ENCODE results near the gene SMIM13. TPM values are rescaled to one million over a fixed set of nuclear protein-coding genes. Genes with fewer than 3 reads are reported as not detected.

The SMIM13 gene
- total RNA-seq, 2 experiments from 2014 or later: 13.9 to 19.0 TPM

DNA sequence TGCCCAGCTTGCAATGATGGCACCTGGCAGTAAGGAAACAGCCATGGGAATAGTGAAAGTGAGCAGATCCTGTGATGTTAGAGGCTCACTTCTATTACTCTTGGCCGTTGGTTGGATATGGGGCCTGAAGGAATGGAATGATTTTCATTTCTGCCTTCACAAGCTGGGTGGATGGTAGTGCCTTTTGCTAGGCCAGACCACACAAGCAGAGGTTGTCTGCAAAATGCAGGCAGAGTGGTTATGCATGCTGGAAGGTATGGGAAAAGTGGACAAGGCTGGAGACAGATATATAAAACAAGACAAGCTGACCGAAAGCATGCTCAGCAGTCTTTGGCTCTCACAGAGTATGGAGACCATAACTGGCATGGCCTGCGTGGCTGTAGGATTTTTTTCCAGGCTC, 68.6 kb downstream of the SMIM13 start:
- H3K9me2 ChIP-seq (ENCODE audit: insufficient read depth, low read length): no peaks in the 10 kb centered on the region
- H3K27ac ChIP-seq (ENCODE audit: low read depth, low read length, poor library complexity, severe bottlenecking): no peak overlapping the region
- TF ChIP-seq, protein P1, sequence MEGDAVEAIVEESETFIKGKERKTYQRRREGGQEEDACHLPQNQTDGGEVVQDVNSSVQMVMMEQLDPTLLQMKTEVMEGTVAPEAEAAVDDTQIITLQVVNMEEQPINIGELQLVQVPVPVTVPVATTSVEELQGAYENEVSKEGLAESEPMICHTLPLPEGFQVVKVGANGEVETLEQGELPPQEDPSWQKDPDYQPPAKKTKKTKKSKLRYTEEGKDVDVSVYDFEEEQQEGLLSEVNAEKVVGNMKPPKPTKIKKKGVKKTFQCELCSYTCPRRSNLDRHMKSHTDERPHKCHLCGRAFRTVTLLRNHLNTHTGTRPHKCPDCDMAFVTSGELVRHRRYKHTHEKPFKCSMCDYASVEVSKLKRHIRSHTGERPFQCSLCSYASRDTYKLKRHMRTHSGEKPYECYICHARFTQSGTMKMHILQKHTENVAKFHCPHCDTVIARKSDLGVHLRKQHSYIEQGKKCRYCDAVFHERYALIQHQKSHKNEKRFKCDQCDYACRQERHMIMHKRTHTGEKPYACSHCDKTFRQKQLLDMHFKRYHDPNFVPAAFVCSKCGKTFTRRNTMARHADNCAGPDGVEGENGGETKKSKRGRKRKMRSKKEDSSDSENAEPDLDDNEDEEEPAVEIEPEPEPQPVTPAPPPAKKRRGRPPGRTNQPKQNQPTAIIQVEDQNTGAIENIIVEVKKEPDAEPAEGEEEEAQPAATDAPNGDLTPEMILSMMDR (conservative IDR thresholded peaks at IDR 0.05; ENCODE audit: low read length): no peak
- TF ChIP-seq EZH2phosphoT487 (IDR thresholded peaks at IDR 0.05; ENCODE audit: borderline replicate concordance, low read depth, low read length): no peak
- H2AFZ ChIP-seq (ENCODE audit: low read length): no peak overlapping the region
- ChIA-PET POLR2A (interaction anchor here (0.6 kb wide), 1 partner anchor 754 kb away, joined by 4 read pairs; no protein-coding TSS in a partner anchor), CTCF (ENCODE audit: unreplicated experiment) (no interaction called here)
- no TSS peak for BruUV-seq (replicated peaks)
- H3K9me3 ChIP-seq (ENCODE audit: low read length): no peaks in the 10 kb centered on the region
- no peak overlapping the region for H3K4me3 ChIP-seq (ENCODE audit: low read depth, low read length, poor library complexity, severe bottlenecking)
- intact Hi-C loops (cut with micrococcal nuclease; ENCODE audit: unreplicated experiment): no loop called here
- H3K79me2 ChIP-seq (ENCODE audit: insufficient read depth, low read depth, low read length): no peaks in the 10 kb centered on the region
- H3K4me2 ChIP-seq (ENCODE audit: low read length): no peak overlapping the region
- H3K36me3 ChIP-seq (ENCODE audit: insufficient read depth, low read length): no peaks in the 10 kb centered on the region
- no peaks in the 10 kb centered on the region for H4K20me1 ChIP-seq (ENCODE audit: insufficient read depth, low read length)
- no peaks in the 10 kb centered on the region for H3K4me1 ChIP-seq (ENCODE audit: insufficient read depth, low read length, poor library complexity, severe bottlenecking)
- no peak for DNase-seq (ENCODE audit: low spot score)

DNA sequence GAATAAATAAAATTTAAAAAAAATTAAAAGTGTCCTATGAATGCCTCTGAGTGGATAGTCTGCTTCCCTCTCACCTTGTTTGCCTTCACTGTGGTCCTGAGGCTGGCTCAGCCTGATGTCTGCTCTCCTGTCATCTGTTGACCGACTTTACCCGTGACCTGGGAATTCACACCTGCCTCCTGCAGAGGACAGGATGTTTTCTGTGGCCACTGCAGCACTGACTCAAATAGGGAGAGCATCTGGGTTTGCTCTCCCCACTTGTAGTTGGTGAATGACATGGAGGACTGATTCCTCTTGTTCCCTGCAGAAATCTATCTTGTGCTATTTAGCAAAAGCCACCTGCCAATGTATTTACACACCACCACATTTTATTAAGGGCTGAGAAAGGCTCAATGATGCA, 70.3 kb downstream of the SMIM13 start:
- H3K79me2 ChIP-seq (ENCODE audit: insufficient read depth, low read depth, low read length): no peaks in the 10 kb centered on the region
- H3K9me3 ChIP-seq (ENCODE audit: low read length): no peaks in the 10 kb centered on the region
- H3K9me2 ChIP-seq (ENCODE audit: insufficient read depth, low read length): no peaks in the 10 kb centered on the region
- H3K4me2 ChIP-seq (ENCODE audit: low read length): no peak overlapping the region
- no peaks in the 10 kb centered on the region for H3K4me1 ChIP-seq (ENCODE audit: insufficient read depth, low read length, poor library complexity, severe bottlenecking)
- no TSS peak for BruUV-seq (replicated peaks)
- TF ChIP-seq, protein P1 (conservative IDR thresholded peaks at IDR 0.05; ENCODE audit: low read length): no peak
- TF ChIP-seq EZH2phosphoT487 (IDR thresholded peaks at IDR 0.05; ENCODE audit: borderline replicate concordance, low read depth, low read length): no peak
- POLR2A ChIA-PET: no interaction called here
- H3K36me3 ChIP-seq (ENCODE audit: insufficient read depth, low read length): no peaks in the 10 kb centered on the region
- no peak for DNase-seq (ENCODE audit: low spot score)
- intact Hi-C loops (cut with micrococcal nuclease; ENCODE audit: unreplicated experiment): no loop called here
- CTCF ChIA-PET (ENCODE audit: unreplicated experiment): no interaction called here
- no peak overlapping the region for H2AFZ ChIP-seq (ENCODE audit: low read length)
- no peaks in the 10 kb centered on the region for H4K20me1 ChIP-seq (ENCODE audit: insufficient read depth, low read length)
- no peak overlapping the region for H3K4me3 ChIP-seq (ENCODE audit: low read depth, low read length, poor library complexity, severe bottlenecking)
- H3K27ac ChIP-seq (ENCODE audit: low read depth, low read length, poor library complexity, severe bottlenecking): no peak overlapping the region

DNA sequence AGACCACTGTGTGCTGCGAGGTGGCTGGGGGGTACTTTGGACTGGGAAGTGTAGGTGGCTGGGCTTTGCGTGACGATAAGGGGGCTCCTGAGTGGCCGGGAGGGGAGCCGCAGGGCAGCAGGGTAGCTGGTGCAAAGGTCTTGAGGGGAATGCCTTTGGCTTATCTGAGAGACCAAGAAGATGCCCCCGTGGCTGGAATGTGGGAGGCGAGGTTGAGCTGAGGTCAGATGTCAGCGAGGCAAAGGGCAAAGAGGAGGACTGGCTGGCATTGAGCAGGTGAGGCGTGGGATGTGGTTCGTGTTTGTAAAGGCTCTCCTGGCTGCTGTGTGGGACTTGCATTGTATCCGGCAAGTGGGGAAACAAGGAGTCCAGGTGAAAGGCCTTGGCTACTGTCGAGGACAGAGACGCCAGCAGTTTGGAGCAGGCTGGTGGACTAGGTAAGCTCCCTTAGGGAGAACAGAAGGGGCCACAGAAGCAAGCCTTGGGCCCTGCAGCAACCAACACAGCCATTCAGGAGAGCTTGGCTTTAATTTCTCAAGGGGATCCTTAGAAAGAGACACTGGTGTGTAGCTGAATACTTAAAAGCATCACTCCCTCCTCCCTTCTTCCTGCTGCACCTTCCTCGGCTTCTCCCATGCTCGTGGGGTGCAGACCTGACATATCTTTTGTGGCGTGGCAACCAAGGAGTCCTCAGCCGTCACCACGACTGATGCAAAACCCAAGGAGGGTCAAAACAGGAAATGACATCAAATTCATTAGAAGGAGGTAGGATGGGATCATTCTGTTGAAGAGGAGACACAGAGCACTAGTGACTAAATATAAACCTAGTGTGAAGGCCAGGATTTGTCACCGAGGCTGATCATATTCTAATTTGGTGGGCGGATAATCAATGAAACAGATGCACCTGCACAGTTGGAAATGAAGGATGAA, 71.3 kb downstream of the SMIM13 start:
- ChIA-PET CTCF (ENCODE audit: unreplicated experiment) (no interaction called here), POLR2A (interaction anchor here (0.7 kb wide), 1 partner anchor 15 kb away, joined by 3 read pairs; no protein-coding TSS in a partner anchor)
- H3K4me3 ChIP-seq (ENCODE audit: low read depth, low read length, poor library complexity, severe bottlenecking): no peak overlapping the region
- no peaks in the 10 kb centered on the region for H3K79me2 ChIP-seq (ENCODE audit: insufficient read depth, low read depth, low read length)
- no peaks in the 10 kb centered on the region for H3K36me3 ChIP-seq (ENCODE audit: insufficient read depth, low read length)
- H3K9me3 ChIP-seq (ENCODE audit: low read length): no peaks in the 10 kb centered on the region
- H3K9me2 ChIP-seq (ENCODE audit: insufficient read depth, low read length): no peaks in the 10 kb centered on the region
- H3K4me1 ChIP-seq (ENCODE audit: insufficient read depth, low read length, poor library complexity, severe bottlenecking): no peaks in the 10 kb centered on the region
- no TSS peak for BruUV-seq (replicated peaks)
- no peak overlapping the region for H3K4me2 ChIP-seq (ENCODE audit: low read length)
- TF ChIP-seq EZH2phosphoT487 (IDR thresholded peaks at IDR 0.05; ENCODE audit: borderline replicate concordance, low read depth, low read length): no peak
- TF ChIP-seq, protein P1 (conservative IDR thresholded peaks at IDR 0.05; ENCODE audit: low read length): no peak
- intact Hi-C loops (cut with micrococcal nuclease; ENCODE audit: unreplicated experiment): no loop called here
- no peaks in the 10 kb centered on the region for H4K20me1 ChIP-seq (ENCODE audit: insufficient read depth, low read length)
- DNase-seq (ENCODE audit: low spot score): no peak
- no peak overlapping the region for H2AFZ ChIP-seq (ENCODE audit: low read length)
- no peak overlapping the region for H3K27ac ChIP-seq (ENCODE audit: low read depth, low read length, poor library complexity, severe bottlenecking)

Data from OCI-LY7 (cell line).